Smooth muscle cell (in vitro differentiated cells): ENCODE data around the gene C4orf46. TPM values are rescaled to one million over a fixed set of nuclear protein-coding genes. Genes with fewer than 3 reads are reported as not detected.

Source experiments
- DNase-seq: peaks from one replicate; lab custom pipeline; 2025; ENCODE audit not compliant: unreplicated experiment; lab: John Stamatoyannopoulos, UW
- H2AFZ ChIP-seq: fragments of 200-600 bp; sonication (generic); 2 replicates; pipeline ENCODE4 v1.6.0; 2016; ENCODE audit warnings: antibody characterized with exemption, low read depth, mild to moderate bottlenecking
- H3F3A ChIP-seq: fragments of 200-600 bp; sonication (generic); 2 replicates; pipeline ENCODE4 v1.6.0; 2017; ENCODE audit warnings: antibody characterized with exemption, low read depth
- H3K27ac ChIP-seq: fragments of 200-600 bp; sonication (generic); 2 replicates; pipeline ENCODE4 v1.5.1; 2016; ENCODE audit warnings: low read depth, mild to moderate bottlenecking
- H3K27me3 ChIP-seq: fragments of 200-600 bp; sonication (generic); 2 replicates; pipeline ENCODE4 v1.6.1; 2016; ENCODE audit warnings: low read depth, mild to moderate bottlenecking
- H3K36me3 ChIP-seq: fragments of 200-600 bp; sonication (generic); 2 replicates; pipeline ENCODE4 v1.5.1; 2016; ENCODE audit warnings: low read depth
- H3K4me1 ChIP-seq: fragments of 200-600 bp; sonication (generic); 2 replicates; pipeline ENCODE4 v1.5.1; 2016; ENCODE audit warnings: low read depth
- H3K4me2 ChIP-seq: fragments of 200-600 bp; sonication (generic); 2 replicates; pipeline ENCODE4 v1.6.0; 2016; ENCODE audit warnings: mild to moderate bottlenecking
- H3K4me3 ChIP-seq: fragments of 200-600 bp; sonication (generic); 2 replicates; pipeline ENCODE4 v1.5.1; 2016; ENCODE audit warnings: mild to moderate bottlenecking
- H3K79me2 ChIP-seq: fragments of 200-600 bp; sonication (generic); 2 replicates; pipeline ENCODE4 v1.6.0; 2016; ENCODE audit warnings: low read depth, mild to moderate bottlenecking
- H3K9ac ChIP-seq: fragments of 200-600 bp; sonication (generic); 2 replicates; pipeline ENCODE4 v1.6.0; 2016; ENCODE audit warnings: low read depth
- H3K9me3 ChIP-seq: fragments of 200-600 bp; sonication (generic); replicated peaks from 2 replicates; pipeline ENCODE4 v1.5.1; 2016; ENCODE audit warnings: low read depth
- H4K20me1 ChIP-seq: fragments of 200-600 bp; sonication (generic); 2 replicates; pipeline ENCODE4 v1.6.0; 2016; ENCODE audit warnings: low read depth
- CTCF ChIP-seq: fragments of 200-600 bp; sonication (generic); IDR thresholded peaks from 2 replicates; pipeline ENCODE4 v1.5.1; 2017; ENCODE audit warnings: borderline replicate concordance, mild to moderate bottlenecking, antibody characterized with exemption; ENCODE audit not compliant: insufficient read depth, poor library complexity, severe bottlenecking
- WGBS: methylation state at CpG from one replicate; pipeline ENCODE4 v1.1.7; 2016; ENCODE audit warnings: low lambda C conversion rate; 5-methylcytosine and 5-hydroxymethylcytosine counted together
- polyA plus RNA-seq: library from polyadenylated mRNA; unstranded; fragments of >200 nt; fragmentation: Nextera tagmentation; extraction: Ambion mirVana; gene quantifications from 2 replicates; pipeline ENCODE4 v1.2.1, GENCODE V29; 2016
- total RNA-seq: library from RNA; depleted of rRNA; stranded (reverse); fragments of >200 nt; gene quantifications from 2 replicates; pipeline ENCODE4 v1.2.3, GENCODE V29; 2014

Gene C4orf46
- total and polyA plus RNA-seq, 2 experiments from 2014 or later: 8.8 to 9.8 TPM

DNA sequence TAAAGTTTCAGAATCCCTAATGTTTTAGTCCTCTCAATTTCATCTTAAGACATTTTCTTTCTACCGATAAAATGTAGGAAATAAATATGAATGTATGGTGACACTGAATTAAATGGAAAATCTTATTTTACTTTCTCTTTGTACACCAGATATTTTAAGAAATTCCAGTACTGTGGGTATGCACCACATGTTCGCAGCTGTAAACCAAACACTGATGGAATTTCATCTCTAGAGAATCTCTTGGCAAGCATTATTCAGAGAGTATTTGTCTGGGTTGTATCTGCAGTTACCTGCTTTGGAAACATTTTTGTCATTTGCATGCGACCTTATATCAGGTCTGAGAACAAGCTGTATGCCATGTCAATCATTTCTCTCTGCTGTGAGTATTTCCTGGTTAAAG, 26.9 kb downstream of the C4orf46 start:
- no peaks in the 10 kb centered on the region for H4K20me1 ChIP-seq
- no peaks in the 10 kb centered on the region for H3K9me3 ChIP-seq
- no peaks in the 10 kb centered on the region for H3F3A ChIP-seq
- no peaks in the 10 kb centered on the region for H3K4me1 ChIP-seq
- H3K36me3 ChIP-seq: no peaks in the 10 kb centered on the region
- H3K27ac ChIP-seq: no peak overlapping the region
- no peak overlapping the region for H3K4me2 ChIP-seq
- no peaks in the 10 kb centered on the region for H3K79me2 ChIP-seq
- no peak for DNase-seq
- 85% methylated on average over 3 of the region's 3 CpGs for WGBS
- TF ChIP-seq CTCF: no peak
- no peaks in the 10 kb centered on the region for H3K27me3 ChIP-seq
- H3K9ac ChIP-seq: no peak overlapping the region
- H2AFZ ChIP-seq: no peak overlapping the region
- no peak overlapping the region for H3K4me3 ChIP-seq

- no peak overlapping the region for H3K4me3 ChIP-seq
These were observed 27.3 kb downstream of the C4orf46 start for GRCh38 chr4:158644356-158644755.

DNA sequence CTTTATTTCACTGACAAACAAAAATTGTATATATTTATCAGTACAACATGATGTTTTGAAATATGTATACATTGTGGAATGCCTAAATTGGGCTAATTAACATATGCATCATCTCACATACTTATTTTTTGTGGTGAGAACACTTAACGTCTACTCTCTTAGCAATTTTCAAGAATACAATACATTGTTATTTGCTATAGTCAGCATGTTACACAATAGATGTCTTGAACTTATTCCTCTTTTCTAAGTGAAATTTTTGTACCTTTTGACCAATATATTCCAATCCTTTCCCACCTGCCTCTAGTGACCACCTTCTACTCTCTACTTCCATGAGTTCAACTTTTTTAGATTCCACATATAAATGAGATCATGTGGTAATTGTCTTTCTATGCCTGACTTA, 35.1 kb downstream of the C4orf46 start:
- Histone ChIP-seq H3K4me3 (no peak overlapping the region), H3K27ac (no peak overlapping the region), H4K20me1 (no peaks in the 10 kb centered on the region)

More at GRCh38 chr4:158644356-158644755, 27.3 kb downstream of the C4orf46 start:
- no peaks in the 10 kb centered on the region for H3K79me2 ChIP-seq
- no peak overlapping the region for H3K27ac ChIP-seq
- WGBS: 79% methylated on average over 5 of the region's 5 CpGs
- H3K9ac ChIP-seq: no peak overlapping the region
- no peaks in the 10 kb centered on the region for H3K27me3 ChIP-seq
- DNase-seq: no peak
- H4K20me1 ChIP-seq: no peaks in the 10 kb centered on the region
- no peak overlapping the region for H2AFZ ChIP-seq
- no peaks in the 10 kb centered on the region for H3K36me3 ChIP-seq
- H3F3A ChIP-seq: no peaks in the 10 kb centered on the region
- no peak for TF ChIP-seq CTCF
- H3K4me1 ChIP-seq: no peaks in the 10 kb centered on the region
- H3K9me3 ChIP-seq: no peaks in the 10 kb centered on the region
- H3K4me2 ChIP-seq: no peak overlapping the region

More for the DNA sequence above, 35.1 kb downstream of the C4orf46 start:
- Histone ChIP-seq H3K4me2 (no peak overlapping the region), H3K36me3 (no peaks in the 10 kb centered on the region), H3K27me3 (peaks cover 4% of the 10 kb centered on the region), H2AFZ (no peak overlapping the region), H3K4me1 (no peaks in the 10 kb centered on the region), H3F3A (no peaks in the 10 kb centered on the region), H3K9me3 (no peaks in the 10 kb centered on the region), H3K9ac (no peak overlapping the region), H3K79me2 (no peaks in the 10 kb centered on the region)
- no peak for DNase-seq
- 90% methylated on average over 1 of the region's 1 CpG for WGBS
- TF ChIP-seq CTCF: no peak
